GM19035 (cell line): ENCODE results near the gene BLVRA.
"Not testable (repeated sequence)": the region's sequence is repeated elsewhere in the genome, so short reads cannot be mapped to it uniquely, and the experiment has no call there.

Experiments
- ATAC-seq: cut with Tn5 transposase; IDR thresholded peaks from one replicate; pipeline ENCODE4 v1.9.1; 2021; ENCODE audit not compliant: unreplicated experiment

Gene BLVRA

DNA sequence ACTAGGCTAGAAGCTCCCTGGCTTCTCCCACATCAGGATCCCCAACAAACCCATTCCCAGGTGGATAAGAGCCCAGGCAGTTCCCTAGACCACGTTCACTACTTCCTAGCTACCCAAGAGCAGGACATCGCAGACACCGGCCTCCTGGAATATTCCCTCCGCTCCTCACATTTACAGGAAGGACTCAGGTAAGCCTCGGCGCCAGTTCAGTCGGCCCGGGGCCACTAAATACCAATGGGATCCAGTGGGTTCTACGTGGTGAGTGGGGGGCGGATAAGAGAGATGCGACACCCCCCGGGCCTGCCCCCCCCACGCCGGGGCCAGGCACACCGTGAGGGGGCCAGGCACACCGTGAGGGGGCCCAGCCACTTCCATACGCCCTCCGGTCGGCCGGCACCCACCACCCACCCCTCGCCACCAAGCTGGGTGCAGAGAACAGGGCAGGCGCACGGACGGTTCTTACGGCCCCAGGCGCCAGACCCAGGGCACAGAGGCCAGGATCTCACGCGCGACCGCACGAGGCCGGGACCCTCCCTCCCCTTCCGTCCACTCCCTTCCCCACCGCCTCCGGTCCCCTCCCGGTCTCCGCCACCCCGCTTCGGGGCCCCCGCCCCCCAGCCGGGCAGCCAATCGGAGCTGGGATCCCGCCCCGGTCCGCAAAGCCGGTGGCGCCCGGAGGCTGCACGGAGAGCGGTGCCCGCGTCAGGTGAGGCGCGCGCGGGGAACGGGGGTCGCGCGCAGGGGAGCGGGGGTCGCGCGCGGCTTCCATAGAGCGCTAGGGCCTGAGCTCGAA, at the start of gene BLVRA:
Gene BLVRA, plus strand, starts transcription at position 652 of the 793 bp plus-strand sequence. CDS start 12,479 bp downstream, outside the sequence.
- peak; percentile 75 for ATAC-seq

DNA sequence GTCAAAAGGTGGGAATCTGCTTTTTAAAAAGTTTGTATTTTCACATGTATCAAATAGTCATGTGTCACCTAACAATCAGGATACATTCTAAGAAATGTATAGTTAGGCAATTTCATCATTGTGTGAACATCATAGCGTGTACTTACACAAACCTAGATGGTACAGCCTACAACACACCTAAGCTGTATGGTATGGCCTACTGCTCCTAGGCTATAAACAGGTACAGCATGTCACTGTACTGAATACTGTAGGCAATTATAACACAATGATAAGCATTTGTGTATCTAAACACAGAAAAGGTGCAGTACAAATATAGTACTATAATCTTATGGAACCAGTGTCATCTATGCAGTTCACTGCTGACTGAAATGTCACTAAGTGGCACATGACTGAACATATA, 47.0 kb upstream of the BLVRA start:
- no peak for ATAC-seq

GRCh38 chr7:43715966-43716365, 42.5 kb upstream of the BLVRA start:
- ATAC-seq, result not testable (repeated sequence)

- no peak for ATAC-seq
Measured at GRCh38 chr7:43716598-43716997, 41.9 kb upstream of the BLVRA start.

DNA sequence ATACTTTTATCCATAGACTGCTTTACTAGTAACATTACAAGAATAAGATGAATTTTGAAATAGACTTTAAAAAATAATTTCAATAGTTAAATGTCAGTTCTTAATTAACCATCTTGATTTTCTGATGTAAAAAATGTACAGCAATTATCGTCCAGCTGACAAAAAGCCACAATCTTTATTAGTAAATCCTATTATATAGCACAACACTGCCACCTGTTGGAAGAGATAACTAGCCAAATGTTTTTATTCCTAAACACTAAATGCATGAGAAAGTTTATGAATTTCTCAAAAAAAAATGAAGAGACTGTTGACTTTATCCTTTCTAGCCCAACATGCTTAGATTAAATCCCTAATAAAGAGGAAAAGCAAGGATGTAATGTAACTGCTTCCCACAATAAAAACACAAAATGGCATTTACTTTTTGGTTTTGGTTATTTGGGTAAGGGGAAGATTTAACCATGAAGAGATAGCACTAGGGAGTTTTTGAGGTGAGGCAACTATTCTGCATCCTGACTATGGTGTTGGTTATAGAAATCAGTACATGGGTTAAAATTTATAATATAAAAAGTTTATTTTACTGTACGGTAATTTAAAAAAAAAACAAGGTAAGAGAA, 37.2 kb upstream of the BLVRA start:
- no peak for ATAC-seq

DNA sequence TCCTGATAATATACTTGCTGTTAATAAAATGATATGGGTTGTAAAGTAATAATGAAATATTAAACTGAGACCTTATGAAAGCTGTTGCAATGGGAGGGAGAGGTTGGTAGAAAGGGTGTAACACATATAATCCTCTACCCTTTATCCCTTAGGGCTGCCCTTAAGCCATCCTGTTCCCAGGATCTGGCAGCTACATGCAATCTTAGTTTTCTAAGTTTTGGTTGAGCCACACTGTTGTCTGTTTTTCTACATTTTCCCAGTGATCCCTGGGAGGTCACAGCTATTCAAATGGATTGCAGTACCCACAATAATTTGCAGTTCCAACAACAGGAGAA, 35.5 kb upstream of the BLVRA start:
- ATAC-seq, result no peak

GRCh38 chr7:43725251-43725650, 33.2 kb upstream of the BLVRA start:
- ATAC-seq, result no peak

DNA sequence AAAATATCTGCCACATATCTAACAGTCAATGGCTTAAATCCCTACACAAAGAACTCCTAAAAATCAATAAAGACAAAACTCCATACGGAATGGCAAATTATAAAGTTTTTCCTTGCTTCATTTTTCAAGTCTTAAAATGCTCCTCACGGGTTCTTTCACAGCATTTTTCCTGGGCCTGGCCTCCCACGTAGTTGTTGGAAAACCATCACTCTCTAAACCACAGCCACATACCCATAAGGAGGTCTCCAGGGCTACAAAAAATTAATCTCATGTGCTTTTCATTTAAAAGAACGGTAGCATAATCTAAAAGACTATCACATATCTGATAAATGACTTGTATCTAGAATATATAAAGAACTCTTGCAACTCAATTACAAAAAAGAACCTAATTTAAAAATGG, 32.0 kb upstream of the BLVRA start:
- no peak for ATAC-seq

DNA sequence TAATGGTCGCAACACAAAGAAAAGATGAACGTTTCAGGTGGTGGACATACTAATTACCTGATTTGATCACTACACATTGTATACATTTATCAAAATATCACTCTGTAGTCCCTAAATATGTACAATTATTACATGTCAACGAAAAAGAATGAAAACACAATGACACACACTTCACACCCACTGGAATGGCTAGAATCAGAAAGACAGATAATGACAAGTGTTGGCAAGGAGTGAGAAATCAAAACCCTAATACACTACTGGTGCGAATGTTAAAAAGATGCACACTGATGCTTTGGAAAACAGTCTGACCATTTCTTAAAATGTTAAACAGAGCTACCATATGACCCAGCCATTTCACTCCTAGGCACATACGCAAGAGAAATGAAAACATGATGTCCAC, 31.5 kb upstream of the BLVRA start:
- ATAC-seq, result no peak

DNA sequence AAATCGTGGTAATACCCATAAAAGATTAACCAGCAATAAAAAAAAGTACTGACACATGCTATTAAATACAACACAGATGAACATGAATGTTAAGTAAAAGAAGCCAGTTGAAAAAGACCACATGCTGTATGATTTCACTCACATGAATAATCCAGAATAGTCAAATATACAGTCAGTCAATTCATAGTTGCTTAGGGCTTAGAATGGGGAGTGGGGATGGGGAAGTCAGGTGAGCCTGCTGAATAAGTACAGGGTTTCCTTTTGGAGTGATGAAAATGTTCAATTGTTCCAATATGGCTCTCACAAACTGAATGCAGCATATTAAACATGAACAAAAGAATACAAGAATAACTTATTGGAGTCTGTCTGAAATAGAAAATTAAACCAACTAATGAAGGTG, 31.0 kb upstream of the BLVRA start:
- no peak for ATAC-seq

- ATAC-seq, result peak; percentile 85
Measured at GRCh38 chr7:43729214-43729923, 29.1 kb upstream of the BLVRA start, which contains the start of gene COA1. TSS of gene COA1 (minus strand) at chr7:43729523. CDS start at chr7:43648614, 80,909 bp downstream.

- no peak for ATAC-seq
Measured at GRCh38 chr7:43729924-43730248, 28.6 kb upstream of the BLVRA start.

GRCh38 chr7:43731494-43731893, 27.0 kb upstream of the BLVRA start:
- ATAC-seq, result not testable (repeated sequence)

DNA sequence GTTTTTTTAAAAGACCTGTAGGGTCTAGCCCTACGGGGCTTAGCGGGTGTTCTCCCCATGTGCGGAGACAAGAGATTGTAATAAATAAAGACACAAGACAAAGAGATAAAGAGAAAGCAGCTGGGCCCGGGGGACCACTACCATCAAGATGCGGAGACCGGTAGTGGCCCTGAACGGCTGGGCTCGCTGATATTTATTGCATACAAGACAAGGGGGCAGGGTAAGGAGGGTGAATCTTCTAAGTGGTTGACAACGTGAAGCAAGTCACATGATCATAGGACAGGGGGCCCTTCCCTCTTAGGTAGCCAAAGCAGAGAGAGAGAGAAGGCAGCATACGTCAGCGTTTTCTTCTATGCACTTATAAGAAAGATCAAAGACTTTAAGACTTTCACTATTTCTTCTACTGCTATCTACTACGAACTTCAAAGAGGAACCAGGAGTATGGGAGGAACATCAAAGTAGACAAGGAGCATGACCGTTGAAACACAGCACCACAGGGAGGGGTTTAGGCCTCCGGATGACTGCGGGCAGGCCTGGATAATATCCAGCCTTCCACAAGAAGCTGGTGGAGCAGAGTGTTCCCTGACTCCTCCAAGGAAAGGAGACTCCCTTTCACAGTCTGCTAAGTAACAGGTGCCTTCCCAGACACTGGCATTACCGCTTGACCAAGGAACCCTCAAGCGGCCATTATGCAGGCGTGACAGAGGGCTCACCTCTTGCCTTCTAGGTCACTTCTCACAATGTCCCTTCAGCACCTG, 23.7 kb upstream of the BLVRA start:
- not testable (repeated sequence) for ATAC-seq

DNA sequence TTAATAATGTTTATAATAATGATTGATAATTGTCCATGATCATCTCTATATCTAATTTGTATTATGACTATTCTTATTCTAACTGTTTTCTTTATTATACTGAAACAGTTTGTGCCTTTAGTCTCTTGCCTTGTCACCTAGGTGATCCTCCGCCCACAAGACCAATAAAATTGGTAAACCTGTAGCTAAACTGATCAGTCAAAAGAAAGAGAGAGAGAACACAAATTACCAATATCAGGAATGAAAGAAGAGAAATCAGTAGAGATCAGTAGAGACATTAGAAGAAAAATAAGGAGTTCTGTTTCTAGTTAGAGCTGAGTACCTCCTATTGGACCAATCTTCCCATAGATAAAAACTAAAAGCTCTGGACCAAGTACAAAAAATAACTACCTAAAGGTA, 23.1 kb upstream of the BLVRA start:
- peak; percentile 17 for ATAC-seq

- ATAC-seq, result peak; percentile 78
Measured at GRCh38 chr7:43735802-43736603, 22.5 kb upstream of the BLVRA start.

DNA sequence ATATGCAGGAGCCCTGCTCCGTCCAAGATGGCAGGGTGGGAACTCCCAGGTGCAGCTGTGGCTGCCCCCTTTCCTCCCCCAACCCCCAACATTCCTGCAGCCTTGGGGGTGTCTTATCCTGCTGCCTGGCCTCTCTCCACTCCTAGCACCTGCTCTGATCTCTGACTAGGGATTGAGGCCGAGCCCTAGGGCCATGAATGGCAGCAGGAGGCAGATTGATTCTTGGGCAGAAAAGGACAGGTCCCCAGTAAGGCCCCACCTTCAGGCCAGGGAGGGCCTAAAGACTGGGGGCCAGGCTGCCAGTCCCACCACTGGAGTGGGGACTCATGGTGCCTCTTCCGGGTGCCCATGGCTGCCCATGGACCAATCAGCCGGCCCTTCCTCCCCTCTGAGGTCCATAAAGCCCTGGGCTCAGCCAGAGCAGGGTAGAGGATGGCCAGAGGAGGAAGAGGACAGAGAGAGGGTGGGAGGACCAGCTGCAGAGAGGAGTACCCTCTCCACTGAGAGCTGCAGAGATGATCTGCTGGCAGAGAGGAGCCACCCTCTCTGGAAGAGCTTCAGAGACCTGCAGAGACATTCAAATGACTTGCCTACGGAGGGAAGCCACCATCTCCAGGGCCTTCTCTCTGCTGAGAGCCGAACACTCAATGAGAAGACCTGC, 20.9 kb upstream of the BLVRA start:
- no peak for ATAC-seq

DNA sequence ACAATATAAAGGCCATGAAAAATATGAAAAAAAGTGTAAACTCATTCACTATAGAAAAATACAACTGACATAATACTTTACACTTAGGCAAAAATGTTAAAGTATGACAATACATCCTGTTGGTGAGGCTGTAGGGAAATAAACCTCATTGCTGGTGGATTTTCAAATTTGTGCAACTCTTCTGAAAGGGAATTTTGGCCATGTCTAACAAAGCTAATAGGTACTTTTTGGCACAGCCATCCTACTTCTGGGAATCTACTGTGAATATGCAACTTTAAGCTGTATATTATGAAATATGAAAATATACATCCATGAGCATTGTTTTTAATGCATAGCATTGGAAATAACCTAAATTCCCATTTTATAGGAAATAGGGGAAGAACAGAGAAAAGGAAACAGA, 15.8 kb upstream of the BLVRA start:
- ATAC-seq, result no peak

DNA sequence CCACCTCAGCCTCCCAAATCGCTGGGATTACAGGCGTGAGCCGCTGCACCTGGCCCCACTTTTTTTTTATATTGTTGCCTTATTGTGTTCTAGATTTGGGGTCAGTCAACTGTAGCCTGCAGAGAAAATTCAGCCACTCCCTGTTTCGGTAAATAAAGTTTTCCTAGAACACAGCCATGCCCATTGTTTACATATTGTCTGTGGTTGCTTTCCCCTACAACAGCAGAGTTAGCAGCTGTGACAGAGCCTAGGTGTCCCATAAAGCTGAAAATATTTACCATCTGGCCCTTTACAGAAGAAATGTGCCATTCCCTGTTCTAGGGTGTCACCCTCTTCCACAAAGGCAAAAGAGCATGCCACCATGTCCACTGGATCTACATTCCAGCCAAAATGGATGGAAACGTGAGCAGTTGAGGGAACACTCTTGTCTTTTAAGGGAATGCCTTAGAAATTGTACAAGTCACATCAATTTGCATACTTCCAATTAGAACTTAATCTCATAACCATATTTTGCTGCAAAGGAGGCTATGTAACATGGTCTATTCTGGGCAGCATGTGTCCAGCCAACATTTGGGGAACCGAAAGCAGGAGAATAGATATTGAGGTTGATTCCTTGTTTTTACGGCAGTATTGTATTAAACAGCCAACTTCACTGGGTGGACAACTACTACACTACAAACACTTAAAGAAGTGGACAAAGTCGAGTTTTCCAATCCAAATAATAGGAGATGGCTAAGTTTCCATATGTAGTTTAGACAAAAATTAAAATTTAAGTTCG, 11.0 kb upstream of the BLVRA start:
- no peak for ATAC-seq
